Measurements from ENCODE around the gene AP1M1.

AP1M1 gene

GRCh38 chr19:16204005-16204294, 6.2 kb downstream of the AP1M1 start:
- Histone ChIP-seq H4K8ac (ENCODE audit: low read depth, low read length) (no peak overlapping the region), H2BK15ac (replicated peaks; ENCODE audit: low read depth) (no peak overlapping the region), H3K36me3 (ENCODE audit: control insufficient read depth, insufficient read depth, low read length) (peaks cover 1% of the 10 kb centered on the region), H3K79me2 (ENCODE audit: control insufficient read depth, insufficient read depth, low read length) (no peaks in the 10 kb centered on the region), H3K18ac (ENCODE audit: low read length) (no peak overlapping the region), H3K4ac (ENCODE audit: low read depth, low read length) (no peak overlapping the region), H3K79me1 (ENCODE audit: low read length) (peaks cover 6% of the 10 kb centered on the region), H3K56ac (ENCODE audit: low read length) (no peak overlapping the region), H2BK5ac (ENCODE audit: low read length) (no peak overlapping the region), H3K23ac (ENCODE audit: low read length) (no peak overlapping the region), H3K9ac (ENCODE audit: low read length) (no peak overlapping the region), H3K4me1 (ENCODE audit: control insufficient read depth, low read depth, low read length) (no peaks in the 10 kb centered on the region), H2BK120ac (ENCODE audit: low read depth, low read length) (no peak overlapping the region), H3K4me2 (ENCODE audit: low read length) (no peak overlapping the region), H2AK5ac (ENCODE audit: low read length) (no peak overlapping the region), H3K27ac (ENCODE audit: low read depth, low read length) (no peak overlapping the region), H4K5ac (ENCODE audit: low read length) (no peak overlapping the region), H3K27me3 (ENCODE audit: insufficient read depth, low read length, poor library complexity) (no peaks in the 10 kb centered on the region), H3K4me3 (ENCODE audit: low read length) (no peak overlapping the region)
- DNase-seq, result no peak
- no CpG with 5 or more reads among the region's 5 CpGs for WGBS (ENCODE audit: extremely low coverage, insufficient coverage, low lambda C conversion rate)

- Histone ChIP-seq H3K56ac (ENCODE audit: low read length) (no peak overlapping the region), H3K4ac (ENCODE audit: low read depth, low read length) (no peak overlapping the region), H3K4me3 (ENCODE audit: low read length) (no peak overlapping the region), H3K79me1 (ENCODE audit: low read length) (no peaks in the 10 kb centered on the region), H2BK5ac (ENCODE audit: low read length) (no peak overlapping the region), H2AK5ac (ENCODE audit: low read length) (no peak overlapping the region), H3K27ac (ENCODE audit: low read depth, low read length) (no peak overlapping the region), H3K4me1 (ENCODE audit: control insufficient read depth, low read depth, low read length) (no peaks in the 10 kb centered on the region), H4K5ac (ENCODE audit: low read length) (no peak overlapping the region), H3K4me2 (ENCODE audit: low read length) (no peak overlapping the region), H3K27me3 (ENCODE audit: insufficient read depth, low read length, poor library complexity) (no peaks in the 10 kb centered on the region), H2BK120ac (ENCODE audit: low read depth, low read length) (no peak overlapping the region), H3K36me3 (ENCODE audit: control insufficient read depth, insufficient read depth, low read length) (peaks cover 6% of the 10 kb centered on the region), H3K18ac (ENCODE audit: low read length) (no peak overlapping the region), H2BK15ac (replicated peaks; ENCODE audit: low read depth) (no peak overlapping the region), H3K79me2 (ENCODE audit: control insufficient read depth, insufficient read depth, low read length) (no peaks in the 10 kb centered on the region), H3K23ac (ENCODE audit: low read length) (no peak overlapping the region), H3K9ac (ENCODE audit: low read length) (no peak overlapping the region), H4K8ac (ENCODE audit: low read depth, low read length) (no peak overlapping the region)
- WGBS (ENCODE audit: extremely low coverage, insufficient coverage, low lambda C conversion rate), result no CpG with 5 or more reads among the region's 11 CpGs
- DNase-seq, result no peak
Observed at GRCh38 chr19:16205205-16206045, 7.7 kb downstream of the AP1M1 start.

GRCh38 chr19:16206046-16206605, 8.4 kb downstream of the AP1M1 start:
- Histone ChIP-seq H2BK15ac (replicated peaks; ENCODE audit: low read depth) (no peak overlapping the region), H3K56ac (ENCODE audit: low read length) (no peak overlapping the region), H3K79me1 (ENCODE audit: low read length) (no peaks in the 10 kb centered on the region), H3K4ac (ENCODE audit: low read depth, low read length) (no peak overlapping the region), H2AK5ac (ENCODE audit: low read length) (no peak overlapping the region), H3K4me2 (ENCODE audit: low read length) (no peak overlapping the region), H3K23ac (ENCODE audit: low read length) (no peak overlapping the region), H3K4me3 (ENCODE audit: low read length) (no peak overlapping the region), H4K5ac (ENCODE audit: low read length) (no peak overlapping the region), H3K9ac (ENCODE audit: low read length) (no peak overlapping the region), H3K4me1 (ENCODE audit: control insufficient read depth, low read depth, low read length) (no peaks in the 10 kb centered on the region), H2BK5ac (ENCODE audit: low read length) (no peak overlapping the region), H3K18ac (ENCODE audit: low read length) (no peak overlapping the region), H3K27me3 (ENCODE audit: insufficient read depth, low read length, poor library complexity) (no peaks in the 10 kb centered on the region), H4K8ac (ENCODE audit: low read depth, low read length) (no peak overlapping the region), H3K79me2 (ENCODE audit: control insufficient read depth, insufficient read depth, low read length) (no peaks in the 10 kb centered on the region), H3K36me3 (ENCODE audit: control insufficient read depth, insufficient read depth, low read length) (peaks cover 6% of the 10 kb centered on the region), H3K27ac (ENCODE audit: low read depth, low read length) (no peak overlapping the region), H2BK120ac (ENCODE audit: low read depth, low read length) (no peak overlapping the region)
- no CpG with 5 or more reads among the region's 14 CpGs for WGBS (ENCODE audit: extremely low coverage, insufficient coverage, low lambda C conversion rate)
- no peak for DNase-seq

GRCh38 chr19:16206637-16207036, 8.9 kb downstream of the AP1M1 start:
- WGBS (ENCODE audit: extremely low coverage, insufficient coverage, low lambda C conversion rate), result no CpG with 5 or more reads among the region's 7 CpGs
- Histone ChIP-seq H2BK120ac (ENCODE audit: low read depth, low read length) (no peak overlapping the region), H4K5ac (ENCODE audit: low read length) (no peak overlapping the region), H3K4me3 (ENCODE audit: low read length) (no peak overlapping the region), H3K27me3 (ENCODE audit: insufficient read depth, low read length, poor library complexity) (no peaks in the 10 kb centered on the region), H3K23ac (ENCODE audit: low read length) (no peak overlapping the region), H2AK5ac (ENCODE audit: low read length) (no peak overlapping the region), H3K4me2 (ENCODE audit: low read length) (no peak overlapping the region), H3K9ac (ENCODE audit: low read length) (no peak overlapping the region), H3K79me2 (ENCODE audit: control insufficient read depth, insufficient read depth, low read length) (no peaks in the 10 kb centered on the region), H3K79me1 (ENCODE audit: low read length) (no peaks in the 10 kb centered on the region), H2BK15ac (replicated peaks; ENCODE audit: low read depth) (no peak overlapping the region), H3K4me1 (ENCODE audit: control insufficient read depth, low read depth, low read length) (no peaks in the 10 kb centered on the region), H3K27ac (ENCODE audit: low read depth, low read length) (no peak overlapping the region), H3K36me3 (ENCODE audit: control insufficient read depth, insufficient read depth, low read length) (peaks cover 6% of the 10 kb centered on the region), H2BK5ac (ENCODE audit: low read length) (no peak overlapping the region), H3K56ac (ENCODE audit: low read length) (no peak overlapping the region), H3K4ac (ENCODE audit: low read depth, low read length) (no peak overlapping the region), H3K18ac (ENCODE audit: low read length) (no peak overlapping the region), H4K8ac (ENCODE audit: low read depth, low read length) (no peak overlapping the region)
- DNase-seq, result no peak

- no CpG with 5 or more reads among the region's 10 CpGs for WGBS (ENCODE audit: extremely low coverage, insufficient coverage, low lambda C conversion rate)
Observed at GRCh38 chr19:16207063-16207462, 9.4 kb downstream of the AP1M1 start.

More at GRCh38 chr19:16207063-16207462, 9.4 kb downstream of the AP1M1 start:
- no peak overlapping the region for H3K4me3 ChIP-seq (ENCODE audit: low read length)
- H2BK5ac ChIP-seq (ENCODE audit: low read length), result no peak overlapping the region
- H3K79me2 ChIP-seq (ENCODE audit: control insufficient read depth, insufficient read depth, low read length), result no peaks in the 10 kb centered on the region
- no peaks in the 10 kb centered on the region for H3K4me1 ChIP-seq (ENCODE audit: control insufficient read depth, low read depth, low read length)
- no peak overlapping the region for H4K5ac ChIP-seq (ENCODE audit: low read length)
- DNase-seq, result no peak
- no peaks in the 10 kb centered on the region for H3K27me3 ChIP-seq (ENCODE audit: insufficient read depth, low read length, poor library complexity)
- H3K27ac ChIP-seq (ENCODE audit: low read depth, low read length), result no peak overlapping the region
- no peak overlapping the region for H3K9ac ChIP-seq (ENCODE audit: low read length)
- no peak overlapping the region for H2AK5ac ChIP-seq (ENCODE audit: low read length)
- H3K79me1 ChIP-seq (ENCODE audit: low read length), result no peaks in the 10 kb centered on the region
- no peak overlapping the region for H3K23ac ChIP-seq (ENCODE audit: low read length)
- H3K4ac ChIP-seq (ENCODE audit: low read depth, low read length), result no peak overlapping the region
- H3K56ac ChIP-seq (ENCODE audit: low read length), result no peak overlapping the region
- H3K18ac ChIP-seq (ENCODE audit: low read length), result no peak overlapping the region
- peaks cover 6% of the 10 kb centered on the region for H3K36me3 ChIP-seq (ENCODE audit: control insufficient read depth, insufficient read depth, low read length)
- H2BK120ac ChIP-seq (ENCODE audit: low read depth, low read length), result no peak overlapping the region
- H4K8ac ChIP-seq (ENCODE audit: low read depth, low read length), result no peak overlapping the region
- H3K4me2 ChIP-seq (ENCODE audit: low read length), result no peak overlapping the region
- H2BK15ac ChIP-seq (replicated peaks; ENCODE audit: low read depth), result no peak overlapping the region
